K562 (cell line): ENCODE measurements around the gene ZZZ3. TPM values are rescaled to one million over a fixed set of nuclear protein-coding genes. Genes with fewer than 3 reads are reported as not detected.

Source experiments
- ATAC-seq: fragments of 200-7000 bp; cut with Tn5 transposase; 3 replicates; pipeline ENCODE4 v1.9.1; 2020; ENCODE audit warnings: moderate library complexity
- BruUV-seq: library from RNA; stranded (reverse); fragments of 400-500 nt; replicated peaks from 2 replicates; lab custom pipeline; 2021; lab: Mats Ljungman, UMichigan
- CTCF ChIA-PET: fragments of 300-600 bp; formaldehyde crosslinking; extraction: SDS; loops from one replicate; lab custom pipeline; 2021; ENCODE audit warnings: low intra/inter-chr PET ratio; lab: Yijun Ruan, JAX
- POLR2A ChIA-PET: fragments of 300-600, 350-650 bp; sonication (Branson Sonifier 250); formaldehyde crosslinking; extraction: SDS; loops from one replicate; lab custom pipeline; 2021; ENCODE audit warnings: antibody characterized with exemption, inconsistent platforms; lab: Yijun Ruan, JAX
- DNase-seq, 4 experiments: peaks; one replicate each; pipeline versions ENCODE4 v3.0.0 to v3.0.0-alpha.2; 2011 to 2018; ENCODE audit warnings: low spot score in 3 of 4, mixed read lengths in 3 of 4; ENCODE audit errors: extremely low read depth in 1 of 4
- FAIRE-seq: peaks from 2 replicates; lab custom pipeline; 2011; peaks lifted over from hg19 to GRCh38; lab: Jason Lieb, UNC
- H2AFZ ChIP-seq: 2 replicates; pipeline ENCODE4 v1.6.0; 2011; ENCODE audit warnings: low read depth, low read length, control low read depth, inconsistent platforms
- H3K27ac ChIP-seq: fragments of 200-600 bp; 3 replicates; pipeline ENCODE4 v1.8.0; 2011; ENCODE audit warnings: low read depth, mild to moderate bottlenecking, control low read depth, inconsistent platforms, low read length, moderate library complexity, mixed read lengths; ENCODE audit errors: extremely low read depth
- H3K27me3 ChIP-seq, 2 experiments: fragments of 300-600 bp in 1 of 2; 2 replicates in 1 of 2; 3 replicates in 1 of 2; pipeline versions ENCODE4 v1.6.0 to v1.8.0; 2011; ENCODE audit warnings: inconsistent platforms in 2 of 2, low read length in 2 of 2, mild to moderate bottlenecking in 1 of 2, mixed read lengths in 1 of 2, moderate library complexity in 1 of 2; ENCODE audit not compliant: control insufficient read depth in 2 of 2, insufficient read depth in 2 of 2
- H3K36me3 ChIP-seq: fragments of 300-600 bp; 3 replicates; pipeline ENCODE4 v1.8.0; 2011; ENCODE audit warnings: mild to moderate bottlenecking, low read length, inconsistent platforms; ENCODE audit not compliant: control insufficient read depth, insufficient read depth
- H3K4me1 ChIP-seq, 2 experiments: fragments of 200-600 bp in 1 of 2; replicated peaks in 1 of 2; 2 replicates in 1 of 2; 3 replicates in 1 of 2; pipeline versions ENCODE4 v1.5.1 to v1.8.0; 2011; ENCODE audit warnings: inconsistent platforms in 2 of 2, low read length in 2 of 2, mild to moderate bottlenecking in 1 of 2, mixed read lengths in 1 of 2, moderate library complexity in 1 of 2; ENCODE audit not compliant: control insufficient read depth in 2 of 2, insufficient read depth in 2 of 2
- H3K4me2 ChIP-seq: 2 replicates; pipeline ENCODE4 v1.6.1; 2011; ENCODE audit warnings: low read length, control low read depth, inconsistent platforms, mixed read lengths; ENCODE audit not compliant: insufficient read depth
- H3K4me3 ChIP-seq: fragments of 200-600 bp; sonication (generic), shearing (Covaris generic); 2 replicates; pipeline ENCODE4 v1.5.1; 2016; ENCODE audit warnings: control low read depth, inconsistent platforms
- H3K79me2 ChIP-seq: fragments of 200-600 bp; 3 replicates; pipeline ENCODE4 v1.8.0; 2011; ENCODE audit warnings: low read length, inconsistent platforms; ENCODE audit not compliant: control insufficient read depth, insufficient read depth
- H3K9ac ChIP-seq, 2 experiments: 2 replicates each; pipeline versions ENCODE4 v1.6.0 to v1.6.1; 2011; ENCODE audit warnings: low read depth in 2 of 2, low read length in 2 of 2, control low read depth in 1 of 2, inconsistent platforms in 1 of 2, mild to moderate bottlenecking in 1 of 2, mixed read lengths in 1 of 2; ENCODE audit not compliant: insufficient read depth in 1 of 2
- H3K9me1 ChIP-seq: one replicate; pipeline ENCODE4 v1.6.0; 2011; ENCODE audit warnings: inconsistent platforms, mild to moderate bottlenecking, low read length, moderate library complexity; ENCODE audit not compliant: control insufficient read depth, insufficient read depth
- H3K9me3 ChIP-seq: replicated peaks from 2 replicates; pipeline ENCODE4 v1.5.1; 2011; ENCODE audit warnings: low read depth, low read length, inconsistent platforms; ENCODE audit not compliant: control insufficient read depth, insufficient read depth
- H4K20me1 ChIP-seq: replicated peaks from 2 replicates; pipeline ENCODE4 v1.6.1; 2011; ENCODE audit warnings: low read length, inconsistent platforms, mixed read lengths; ENCODE audit not compliant: control insufficient read depth, insufficient read depth
- CBFA2T3 ChIP-seq: fragments of 450-650 bp; IDR thresholded peaks from 2 replicates; pipeline ENCODE4 v1.6.1; 2017
- DPF2 ChIP-seq: fragments of 450-650 bp; IDR thresholded peaks from 2 replicates; pipeline ENCODE4 v1.6.1; 2016
- EGR1 ChIP-seq: fragments of 450-650 bp; conservative IDR thresholded peaks from 2 replicates; pipeline ENCODE4 v1.6.1; 2017; ENCODE audit warnings: mild to moderate bottlenecking
- NUFIP1 ChIP-seq: fragments of 450-650 bp; IDR thresholded peaks from 2 replicates; pipeline ENCODE4 v1.6.1; 2018; ENCODE audit not compliant: partially characterized antibody
- ZNF384 ChIP-seq: IDR thresholded peaks from 2 replicates; pipeline ENCODE4 v1.6.1; 2012; ENCODE audit warnings: low read depth, low read length, improper control_type of control experiment
- WGBS: fragments of 100-300 bp; shearing (Covaris generic); methylation state at CpG from one replicate; pipeline ENCODE4 v1.1.6; 2016; ENCODE audit warnings: low coverage, mixed read lengths; ENCODE audit not compliant: insufficient coverage; ENCODE audit errors: missing lambda C conversion rate; 5-methylcytosine and 5-hydroxymethylcytosine counted together
- in situ Hi-C: fragments of 300-500 bp; cut with MboI; formaldehyde crosslinking; loops from 4 replicates; pipeline ENCODE4 v1.15.0; 2018; ENCODE audit warnings: inconsistent platforms, mixed read lengths
- intact Hi-C: fragments of 100-400 bp; cut with micrococcal nuclease; formaldehyde crosslinking; loops from 2 replicates; pipeline ENCODE4 v1.14.2; 2022
- polyA plus RNA-seq, 8 experiments: library from polyadenylated mRNA; depleted of rRNA in 4 of 8; stranded (reverse) in 5 of 8; unstranded in 3 of 8; fragments of >200 nt; fragmentation: Nextera tagmentation in 2 of 8; fragmentation: Illumina TruSeq in 1 of 8; extraction: Ambion mirVana in 2 of 8; extraction: Trizol in 1 of 8; gene quantifications; 2 replicates each; pipeline versions ENCODE4 v1.2.1 to v1.2.3, GENCODE V29; 2011 to 2014; ENCODE audit warnings: inconsistent platforms in 1 of 8, missing spikeins in 1 of 8
- total RNA-seq, 7 experiments: library from RNA; depleted of rRNA in 6 of 7; stranded (reverse); fragments of >200 nt in 6 of 7; fragmentation: Illumina TruSeq in 2 of 7; extraction: Trizol in 2 of 7; gene quantifications; 2 replicates each; pipeline versions ENCODE4 v1.2.1 to v1.2.3, GENCODE V29; 2011 to 2021; ENCODE audit warnings: low replicate concordance in 1 of 7
- TF ChIP-seq, protein P1 (sequence below): fragments of 450-650 bp; conservative IDR thresholded peaks from 2 replicates; pipeline ENCODE4 v1.6.1; 2016; ENCODE audit warnings: missing genetic modification characterization, low read depth, mild to moderate bottlenecking, control low read depth, missing compliant biosample characterization
- TF ChIP-seq, protein P2 (sequence below): sonication (generic); formaldehyde crosslinking; IDR thresholded peaks from 2 replicates; pipeline ENCODE4 v1.8.0; 2022; ENCODE audit warnings: missing genetic modification reagents, mild to moderate bottlenecking, borderline replicate concordance

ZZZ3 gene
- total and polyA plus RNA-seq, 9 of the 15 experiments (the other 6 are each of a cell fraction or from before 2014, with no cell fraction given): 13.9 to 64.0 (median 36.7) TPM

DNA sequence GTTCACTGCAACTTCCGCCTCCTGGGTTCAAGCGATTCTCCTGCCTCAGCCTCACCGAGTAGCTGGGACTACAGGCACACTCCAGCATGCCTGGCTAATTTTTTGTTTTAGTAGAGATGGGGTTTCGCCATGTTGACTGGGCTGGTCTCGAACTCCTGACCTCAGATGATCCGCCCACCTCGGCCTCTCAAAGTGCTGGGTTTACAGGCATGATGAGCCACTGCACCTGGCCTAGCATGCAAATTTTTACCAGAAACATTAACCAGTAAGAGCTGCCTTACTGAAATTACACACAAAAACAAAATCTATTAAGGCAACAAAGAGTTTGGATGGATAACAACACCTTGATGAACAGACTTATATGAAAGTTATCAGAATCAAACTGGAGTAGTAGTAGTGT, 12.1 kb downstream of the ZZZ3 start:
- Histone ChIP-seq H3K79me2 (peaks cover 99% of the 10 kb centered on the region), H3K4me2 (no peak overlapping the region), H3K4me3 (no peak overlapping the region), H3K4me1 (peaks cover 10 to 16% of the 10 kb centered on the region in 2 experiments), H2AFZ (no peak overlapping the region), H3K36me3 (peaks cover 8% of the 10 kb centered on the region; the same call in 2 of the 3 replicates), H3K27ac (peak overlapping the region; percentile 37; the same call in 1 of the 3 replicates), H4K20me1 (no peaks in the 10 kb centered on the region; the same call in 1 of the 2 replicates)
- ATAC-seq (peak; percentile 8; the same call in 2 of the 3 replicates), DNase-seq (no peak)
- intact Hi-C loops: no loop called here
- no TSS peak for BruUV-seq
- TF ChIP-seq NUFIP1 (no peak), EGR1 (peak; percentile 56)
- TF ChIP-seq, all 486 proteins: peak for 1
- POLR2A ChIA-PET: interaction anchor here (1.3 kb wide), 1 partner anchor 9 kb away, joined by 5 read pairs; no protein-coding TSS in a partner anchor
- in situ Hi-C loops: no loop called here
- Histone ChIP-seq H3K9me3 (no peaks in the 10 kb centered on the region), H3K27me3 (no peaks in the 10 kb centered on the region), H3K9ac (no peak overlapping the region), H3K9me1 (no peaks in the 10 kb centered on the region)
- CTCF ChIA-PET: no interaction called here
- FAIRE-seq: no peak
- 59% methylated on average over 5 of the region's 7 CpGs for WGBS

DNA sequence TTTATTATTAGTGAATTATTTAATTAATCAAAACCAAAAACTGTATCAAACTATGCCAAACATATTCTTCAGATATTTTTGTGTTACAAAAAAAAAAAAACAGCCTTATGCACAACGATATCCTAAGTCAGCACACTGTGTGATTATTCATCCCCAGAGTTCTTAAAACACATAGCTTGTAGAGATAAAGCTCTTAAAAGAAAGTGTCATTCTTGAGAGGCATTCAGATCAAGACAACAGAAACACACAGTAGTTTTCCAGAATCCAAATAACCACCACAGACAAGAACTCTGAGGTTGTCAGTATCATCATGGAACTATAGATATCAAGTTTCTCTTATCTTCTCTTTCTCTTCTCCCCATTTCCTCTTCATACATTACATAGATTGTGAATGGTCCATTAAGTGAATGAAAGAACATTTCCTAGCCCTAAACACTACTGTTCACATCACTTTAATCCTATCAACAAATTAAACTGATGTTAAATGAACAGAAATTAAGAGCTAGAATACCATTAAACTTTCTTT, 13.5 kb downstream of the ZZZ3 start:
- DNase-seq (peak in 1 of 4 experiments; percentile 19), ATAC-seq (peak; percentile 15), FAIRE-seq (no peak)
- TF ChIP-seq, protein P1, sequence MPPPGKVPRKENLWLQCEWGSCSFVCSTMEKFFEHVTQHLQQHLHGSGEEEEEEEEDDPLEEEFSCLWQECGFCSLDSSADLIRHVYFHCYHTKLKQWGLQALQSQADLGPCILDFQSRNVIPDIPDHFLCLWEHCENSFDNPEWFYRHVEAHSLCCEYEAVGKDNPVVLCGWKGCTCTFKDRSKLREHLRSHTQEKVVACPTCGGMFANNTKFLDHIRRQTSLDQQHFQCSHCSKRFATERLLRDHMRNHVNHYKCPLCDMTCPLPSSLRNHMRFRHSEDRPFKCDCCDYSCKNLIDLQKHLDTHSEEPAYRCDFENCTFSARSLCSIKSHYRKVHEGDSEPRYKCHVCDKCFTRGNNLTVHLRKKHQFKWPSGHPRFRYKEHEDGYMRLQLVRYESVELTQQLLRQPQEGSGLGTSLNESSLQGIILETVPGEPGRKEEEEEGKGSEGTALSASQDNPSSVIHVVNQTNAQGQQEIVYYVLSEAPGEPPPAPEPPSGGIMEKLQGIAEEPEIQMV (tag): no peak
- 0 out of 2 replicates have a peak, but pooled peaks have one; percentile 31 for TF ChIP-seq ZNF384
- peak; percentile 47; the same call in 1 of the 2 replicates for TF ChIP-seq CBFA2T3
- TF ChIP-seq, protein P2, sequence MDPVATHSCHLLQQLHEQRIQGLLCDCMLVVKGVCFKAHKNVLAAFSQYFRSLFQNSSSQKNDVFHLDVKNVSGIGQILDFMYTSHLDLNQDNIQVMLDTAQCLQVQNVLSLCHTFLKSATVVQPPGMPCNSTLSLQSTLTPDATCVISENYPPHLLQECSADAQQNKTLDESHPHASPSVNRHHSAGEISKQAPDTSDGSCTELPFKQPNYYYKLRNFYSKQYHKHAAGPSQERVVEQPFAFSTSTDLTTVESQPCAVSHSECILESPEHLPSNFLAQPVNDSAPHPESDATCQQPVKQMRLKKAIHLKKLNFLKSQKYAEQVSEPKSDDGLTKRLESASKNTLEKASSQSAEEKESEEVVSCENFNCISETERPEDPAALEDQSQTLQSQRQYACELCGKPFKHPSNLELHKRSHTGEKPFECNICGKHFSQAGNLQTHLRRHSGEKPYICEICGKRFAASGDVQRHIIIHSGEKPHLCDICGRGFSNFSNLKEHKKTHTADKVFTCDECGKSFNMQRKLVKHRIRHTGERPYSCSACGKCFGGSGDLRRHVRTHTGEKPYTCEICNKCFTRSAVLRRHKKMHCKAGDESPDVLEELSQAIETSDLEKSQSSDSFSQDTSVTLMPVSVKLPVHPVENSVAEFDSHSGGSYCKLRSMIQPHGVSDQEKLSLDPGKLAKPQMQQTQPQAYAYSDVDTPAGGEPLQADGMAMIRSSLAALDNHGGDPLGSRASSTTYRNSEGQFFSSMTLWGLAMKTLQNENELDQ (CRISPR knock-in tag): no peak
- TF ChIP-seq DPF2: peak; percentile 40; the same call in 1 of the 2 replicates
- peak overlapping the region; percentile 5; the same call in 1 of the 3 replicates for H3K27ac ChIP-seq
- WGBS: 0% methylated on average over 1 of the region's 1 CpG
- ChIA-PET CTCF (no interaction called here), POLR2A (interaction anchor here (0.6 to 1.6 kb wide), 3 partner anchors 9 to 14 kb away, joined by 3 to 11 read pairs (median 3); partner anchors contain the start of gene ZZZ3)
- in situ Hi-C loops (no loop called here), intact Hi-C loops (no loop called here)
- H3K9me3 ChIP-seq: no peaks in the 10 kb centered on the region
- no peak overlapping the region for H3K9ac ChIP-seq
- H3K79me2 ChIP-seq: peaks cover 100% of the 10 kb centered on the region
- no peak overlapping the region for H3K4me3 ChIP-seq
- H3K4me1 ChIP-seq: peaks cover 10 to 21% of the 10 kb centered on the region in 2 experiments
- peaks cover 4% of the 10 kb centered on the region; the same call in 1 of the 3 replicates for H3K36me3 ChIP-seq
- H2AFZ ChIP-seq: no peak overlapping the region
- no TSS peak for BruUV-seq
- no peaks in the 10 kb centered on the region; the same call in 1 of the 2 replicates for H4K20me1 ChIP-seq
- H3K9me1 ChIP-seq: no peaks in the 10 kb centered on the region
- H3K27me3 ChIP-seq: no peaks in the 10 kb centered on the region
- H3K4me2 ChIP-seq: no peak overlapping the region
